ENCODE measurements around the gene NT5DC2.

Gene NT5DC2

GRCh38 chr3:52506266-52506966, 27.2 kb downstream of the NT5DC2 start:
- no peak for DNase-seq

- no peak for DNase-seq
Measured at GRCh38 chr3:52504977-52505376, 28.7 kb downstream of the NT5DC2 start.

GRCh38 chr3:52503788-52504424, 29.8 kb downstream of the NT5DC2 start:
- no peak for DNase-seq

- no peak for DNase-seq
Measured at GRCh38 chr3:52502808-52503350, 30.8 kb downstream of the NT5DC2 start.

GRCh38 chr3:52502001-52502400, 31.7 kb downstream of the NT5DC2 start:
- no peak for DNase-seq

GRCh38 chr3:52501046-52501445, 32.6 kb downstream of the NT5DC2 start:
- DNase-seq = no peak

GRCh38 chr3:52498137-52499054, 35.3 kb downstream of the NT5DC2 start:
- peak; percentile 41 to 58 for DNase-seq

GRCh38 chr3:52495777-52496602, 37.7 kb downstream of the NT5DC2 start:
- no peak for DNase-seq

- DNase-seq = no peak
Measured at GRCh38 chr3:52494886-52495495, 38.7 kb downstream of the NT5DC2 start, which contains the start of gene STAB1. Gene STAB1, plus strand, starts transcription at chr3:52495338. Its CDS starts 76 bp downstream, at chr3:52495414.

- DNase-seq = no peak
Measured at GRCh38 chr3:52494445-52494844, 39.2 kb downstream of the NT5DC2 start.

GRCh38 chr3:52493232-52494017, 40.2 kb downstream of the NT5DC2 start:
- no peak for DNase-seq

- DNase-seq = no peak
Measured at GRCh38 chr3:52492059-52492458, 41.6 kb downstream of the NT5DC2 start.

GRCh38 chr3:52490939-52491526, 42.6 kb downstream of the NT5DC2 start:
- DNase-seq = peak in 1 of 2 donors; percentile 23

GRCh38 chr3:52490035-52490938, 43.4 kb downstream of the NT5DC2 start:
- no peak for DNase-seq

- DNase-seq = no peak
Measured at GRCh38 chr3:52489453-52489852, 44.2 kb downstream of the NT5DC2 start.

- DNase-seq = no peak
Measured at GRCh38 chr3:52488746-52489145, 44.9 kb downstream of the NT5DC2 start.

GRCh38 chr3:52487788-52488691, 45.6 kb downstream of the NT5DC2 start:
- no peak for DNase-seq
